Smooth muscle cell (in vitro differentiated cells): ENCODE data around the gene RPS2. TPM values are rescaled to one million over a fixed set of nuclear protein-coding genes. Genes with fewer than 3 reads are reported as not detected.

Experiments used
- DNase-seq: peaks from one replicate; lab custom pipeline; 2025; ENCODE audit not compliant: unreplicated experiment; lab: John Stamatoyannopoulos, UW
- H2AFZ ChIP-seq: fragments of 200-600 bp; sonication (generic); 2 replicates; pipeline ENCODE4 v1.6.0; 2016; ENCODE audit warnings: antibody characterized with exemption, low read depth, mild to moderate bottlenecking
- H3F3A ChIP-seq: fragments of 200-600 bp; sonication (generic); 2 replicates; pipeline ENCODE4 v1.6.0; 2017; ENCODE audit warnings: antibody characterized with exemption, low read depth
- H3K27ac ChIP-seq: fragments of 200-600 bp; sonication (generic); 2 replicates; pipeline ENCODE4 v1.5.1; 2016; ENCODE audit warnings: low read depth, mild to moderate bottlenecking
- H3K27me3 ChIP-seq: fragments of 200-600 bp; sonication (generic); 2 replicates; pipeline ENCODE4 v1.6.1; 2016; ENCODE audit warnings: low read depth, mild to moderate bottlenecking
- H3K36me3 ChIP-seq: fragments of 200-600 bp; sonication (generic); 2 replicates; pipeline ENCODE4 v1.5.1; 2016; ENCODE audit warnings: low read depth
- H3K4me1 ChIP-seq: fragments of 200-600 bp; sonication (generic); 2 replicates; pipeline ENCODE4 v1.5.1; 2016; ENCODE audit warnings: low read depth
- H3K4me2 ChIP-seq: fragments of 200-600 bp; sonication (generic); 2 replicates; pipeline ENCODE4 v1.6.0; 2016; ENCODE audit warnings: mild to moderate bottlenecking
- H3K4me3 ChIP-seq: fragments of 200-600 bp; sonication (generic); 2 replicates; pipeline ENCODE4 v1.5.1; 2016; ENCODE audit warnings: mild to moderate bottlenecking
- H3K79me2 ChIP-seq: fragments of 200-600 bp; sonication (generic); 2 replicates; pipeline ENCODE4 v1.6.0; 2016; ENCODE audit warnings: low read depth, mild to moderate bottlenecking
- H3K9ac ChIP-seq: fragments of 200-600 bp; sonication (generic); 2 replicates; pipeline ENCODE4 v1.6.0; 2016; ENCODE audit warnings: low read depth
- H3K9me3 ChIP-seq: fragments of 200-600 bp; sonication (generic); replicated peaks from 2 replicates; pipeline ENCODE4 v1.5.1; 2016; ENCODE audit warnings: low read depth
- H4K20me1 ChIP-seq: fragments of 200-600 bp; sonication (generic); 2 replicates; pipeline ENCODE4 v1.6.0; 2016; ENCODE audit warnings: low read depth
- CTCF ChIP-seq: fragments of 200-600 bp; sonication (generic); IDR thresholded peaks from 2 replicates; pipeline ENCODE4 v1.5.1; 2017; ENCODE audit warnings: borderline replicate concordance, mild to moderate bottlenecking, antibody characterized with exemption; ENCODE audit not compliant: insufficient read depth, poor library complexity, severe bottlenecking
- WGBS: methylation state at CpG from one replicate; pipeline ENCODE4 v1.1.7; 2016; ENCODE audit warnings: low lambda C conversion rate; 5-methylcytosine and 5-hydroxymethylcytosine counted together
- polyA plus RNA-seq: library from polyadenylated mRNA; unstranded; fragments of >200 nt; fragmentation: Nextera tagmentation; extraction: Ambion mirVana; gene quantifications from 2 replicates; pipeline ENCODE4 v1.2.1, GENCODE V29; 2016
- total RNA-seq: library from RNA; depleted of rRNA; stranded (reverse); fragments of >200 nt; gene quantifications from 2 replicates; pipeline ENCODE4 v1.2.3, GENCODE V29; 2014

Gene RPS2
- total and polyA plus RNA-seq, 2 experiments from 2014 or later: 2,041 to 2,576 TPM

- H3K4me2 ChIP-seq: peak overlapping the region; percentile 82
- TF ChIP-seq CTCF: no peak
- peaks cover 13% of the 10 kb centered on the region for H3F3A ChIP-seq
- no peaks in the 10 kb centered on the region for H3K9me3 ChIP-seq
- DNase-seq: no peak
- H3K27me3 ChIP-seq: peaks cover 39% of the 10 kb centered on the region
- H3K4me3 ChIP-seq: peak overlapping the region; percentile 46
- no peaks in the 10 kb centered on the region for H3K36me3 ChIP-seq
- H4K20me1 ChIP-seq: no peaks in the 10 kb centered on the region
- no peak overlapping the region for H3K27ac ChIP-seq
- no peak overlapping the region for H2AFZ ChIP-seq
- H3K4me1 ChIP-seq: peaks cover 10% of the 10 kb centered on the region
- no peak overlapping the region for H3K9ac ChIP-seq
- H3K79me2 ChIP-seq: no peaks in the 10 kb centered on the region
- 6% methylated on average over 45 of the region's 50 CpGs for WGBS
These were observed 25.9 kb upstream of the RPS2 start for GRCh38 chr16:1990351-1991134.

DNA sequence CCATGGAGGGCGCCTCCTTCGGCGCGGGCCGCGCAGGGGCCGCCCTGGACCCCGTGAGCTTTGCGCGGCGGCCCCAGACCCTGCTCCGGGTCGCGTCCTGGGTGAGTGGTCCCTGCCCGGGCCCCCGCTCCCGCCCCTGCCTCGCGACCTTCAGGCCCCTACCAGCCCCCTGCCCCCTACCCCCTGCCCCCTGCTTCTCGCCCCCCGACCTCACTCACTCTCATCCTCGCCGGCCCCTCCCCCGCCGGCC is 25.4 kb upstream of the RPS2 start:
- H3K4me1 ChIP-seq: peaks cover 13% of the 10 kb centered on the region
- no peak overlapping the region for H3K27ac ChIP-seq
- H3K9ac ChIP-seq: no peak overlapping the region
- H3K36me3 ChIP-seq: no peaks in the 10 kb centered on the region
- no peak overlapping the region for H2AFZ ChIP-seq
- 0% methylated on average over 4 of the region's 25 CpGs for WGBS
- peak overlapping the region; percentile 46 for H3K4me3 ChIP-seq
- peaks cover 8% of the 10 kb centered on the region for H3F3A ChIP-seq
- H3K79me2 ChIP-seq: no peaks in the 10 kb centered on the region
- H3K9me3 ChIP-seq: no peaks in the 10 kb centered on the region
- H4K20me1 ChIP-seq: no peaks in the 10 kb centered on the region
- no peak for DNase-seq
- H3K27me3 ChIP-seq: peaks cover 39% of the 10 kb centered on the region
- TF ChIP-seq CTCF: no peak
- peak overlapping the region; percentile 82 for H3K4me2 ChIP-seq

- 13% methylated on average over 37 of the region's 67 CpGs for WGBS
- no peaks in the 10 kb centered on the region for H3K36me3 ChIP-seq
- H3K9me3 ChIP-seq: no peaks in the 10 kb centered on the region
- peak within 1 kb of the TSS; percentile 46 for H3K4me3 ChIP-seq
- H3K79me2 ChIP-seq: no peaks in the 10 kb centered on the region
- H3K27ac ChIP-seq: no peak within 1 kb of the TSS
- no peaks in the 10 kb centered on the region for H4K20me1 ChIP-seq
- peaks cover 14% of the 10 kb centered on the region for H3F3A ChIP-seq
- no peak within 1 kb of the TSS for H3K9ac ChIP-seq
- no peak for DNase-seq
- H3K4me1 ChIP-seq: peaks cover 18% of the 10 kb centered on the region
- TF ChIP-seq CTCF: no peak
- H3K27me3 ChIP-seq: peaks cover 39% of the 10 kb centered on the region
- no peak within 1 kb of the TSS for H2AFZ ChIP-seq
- H3K4me2 ChIP-seq: peak within 1 kb of the TSS; percentile 82
These were observed 24.8 kb upstream of the RPS2 start, which contains the start of gene SYNGR3 for GRCh38 chr16:1989209-1990100. Gene SYNGR3, plus strand, starts transcription at chr16:1989970. Its CDS starts 133 bp downstream, at chr16:1990103.
